ENCODE measurements around the gene NDEL1. TPM values are rescaled to one million over a fixed set of nuclear protein-coding genes. Genes with fewer than 3 reads are reported as not detected.

NDEL1 gene
- total and polyA plus RNA-seq, 4 donors, result 25.2 to 101 (median 55.5) TPM

- Histone ChIP-seq H3K9ac (ENCODE audit: insufficient read depth in 1 of 2, low read length in 2 of 2) (no peak overlapping the region), H3K4me1 (ENCODE audit: control insufficient read depth in 5 of 5, insufficient read depth in 5 of 5, low read length in 5 of 5) (peaks cover 0 to 15% (median 5%) of the 10 kb centered on the region in 5 donors), H3K27me3 (ENCODE audit: control insufficient read depth in 3 of 3, insufficient read depth in 3 of 3, low read length in 2 of 3) (no peaks in the 10 kb centered on the region), H3K27ac (ENCODE audit: low read depth in 1 of 2, low read length in 1 of 2) (no peak overlapping the region), H3K9me3 (ENCODE audit: control insufficient read depth in 4 of 4, insufficient read depth in 3 of 4, low read length in 3 of 4) (no peaks in the 10 kb centered on the region), H3K36me3 (ENCODE audit: control insufficient read depth in 4 of 4, insufficient read depth in 4 of 4, low read length in 4 of 4) (peaks cover 0 to 11% (median 8%) of the 10 kb centered on the region in 4 donors), H3K4me3 (no peak overlapping the region)
- WGBS, 2 donors, result 90 to 94% methylated on average over 3 of the region's 3 CpGs
- ATAC-seq (ENCODE audit: insufficient read depth, low FRiP score), result no peak
- DNase-seq, result no peak
- TF ChIP-seq CTCF (IDR thresholded peaks at IDR 0.05; ENCODE audit: control extremely low read depth, extremely low read depth), result no peak
Observed at GRCh38 chr17:8439681-8440080, 4.0 kb downstream of the NDEL1 start.

- no peaks in the 10 kb centered on the region for H3K27me3 ChIP-seq (ENCODE audit: control insufficient read depth in 3 of 3, insufficient read depth in 3 of 3, low read length in 2 of 3)
- peaks cover 0 to 10% (median 3%) of the 10 kb centered on the region in 5 donors for H3K4me1 ChIP-seq (ENCODE audit: control insufficient read depth in 5 of 5, insufficient read depth in 5 of 5, low read length in 5 of 5)
- no peak overlapping the region for H3K9ac ChIP-seq (ENCODE audit: insufficient read depth in 1 of 2, low read length in 2 of 2)
- peaks cover 5 to 17% (median 10%) of the 10 kb centered on the region in 4 donors for H3K36me3 ChIP-seq (ENCODE audit: control insufficient read depth in 4 of 4, insufficient read depth in 4 of 4, low read length in 4 of 4)
- H3K27ac ChIP-seq (ENCODE audit: low read depth in 1 of 2, low read length in 1 of 2), result no peak overlapping the region
- DNase-seq (no peak), ATAC-seq (ENCODE audit: insufficient read depth, low FRiP score) (no peak)
- WGBS, 2 donors, result 83 to 86% methylated on average over 2 of the region's 2 CpGs
- no peaks in the 10 kb centered on the region for H3K9me3 ChIP-seq (ENCODE audit: control insufficient read depth in 4 of 4, insufficient read depth in 3 of 4, low read length in 3 of 4)
- no peak for TF ChIP-seq CTCF (IDR thresholded peaks at IDR 0.05; ENCODE audit: control extremely low read depth, extremely low read depth)
- H3K4me3 ChIP-seq, result no peak overlapping the region
Observed at GRCh38 chr17:8441690-8442089, 6.0 kb downstream of the NDEL1 start.

DNA sequence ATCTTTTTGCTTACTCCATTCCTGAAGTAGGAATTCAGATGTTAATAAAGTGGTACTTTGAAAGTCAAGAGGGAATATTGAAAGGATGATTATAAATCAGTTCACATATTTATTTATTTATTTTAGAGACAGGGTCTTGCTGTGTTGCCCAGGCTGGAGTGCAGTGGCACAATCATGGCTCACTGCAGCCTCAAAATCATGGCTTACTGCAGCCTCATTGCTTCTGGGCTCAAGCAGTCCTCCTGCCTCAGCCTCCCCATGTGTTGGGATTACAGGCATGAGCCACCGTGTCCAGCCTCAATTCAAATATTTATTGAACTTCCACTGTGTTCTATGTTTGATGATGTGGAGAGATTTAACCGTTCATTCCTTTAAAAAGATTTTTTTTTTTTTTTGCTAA, 6.6 kb downstream of the NDEL1 start:
- Histone ChIP-seq H3K9me3 (ENCODE audit: control insufficient read depth in 4 of 4, insufficient read depth in 3 of 4, low read length in 3 of 4) (no peaks in the 10 kb centered on the region), H3K9ac (ENCODE audit: insufficient read depth in 1 of 2, low read length in 2 of 2) (no peak overlapping the region), H3K36me3 (ENCODE audit: control insufficient read depth in 4 of 4, insufficient read depth in 4 of 4, low read length in 4 of 4) (peaks cover 6 to 19% (median 10%) of the 10 kb centered on the region in 4 donors), H3K27ac (ENCODE audit: low read depth in 1 of 2, low read length in 1 of 2) (no peak overlapping the region), H3K4me3 (no peak overlapping the region), H3K27me3 (ENCODE audit: control insufficient read depth in 3 of 3, insufficient read depth in 3 of 3, low read length in 2 of 3) (no peaks in the 10 kb centered on the region), H3K4me1 (ENCODE audit: control insufficient read depth in 5 of 5, insufficient read depth in 5 of 5, low read length in 5 of 5) (peaks cover 0 to 10% (median 3%) of the 10 kb centered on the region in 5 donors)
- no peak for TF ChIP-seq CTCF (IDR thresholded peaks at IDR 0.05; ENCODE audit: control extremely low read depth, extremely low read depth)
- WGBS, 2 donors, result 95 to 100% methylated on average over 2 of the region's 2 CpGs
- no peak for DNase-seq
- ATAC-seq (ENCODE audit: insufficient read depth, low FRiP score), result no peak

- no peaks in the 10 kb centered on the region for H3K9me3 ChIP-seq (ENCODE audit: control insufficient read depth in 4 of 4, insufficient read depth in 3 of 4, low read length in 3 of 4)
- TF ChIP-seq CTCF (IDR thresholded peaks at IDR 0.05; ENCODE audit: control extremely low read depth, extremely low read depth), result no peak
- no peaks in the 10 kb centered on the region for H3K27me3 ChIP-seq (ENCODE audit: control insufficient read depth in 3 of 3, insufficient read depth in 3 of 3, low read length in 2 of 3)
- 80 to 84% methylated on average over 7 of the region's 7 CpGs for WGBS, 2 donors
- no peak overlapping the region for H3K27ac ChIP-seq (ENCODE audit: low read depth in 1 of 2, low read length in 1 of 2)
- no peak overlapping the region for H3K9ac ChIP-seq (ENCODE audit: insufficient read depth in 1 of 2, low read length in 2 of 2)
- no peak for ATAC-seq (ENCODE audit: insufficient read depth, low FRiP score)
- no peak overlapping the region for H3K4me3 ChIP-seq
- DNase-seq, result no peak
- peaks cover 6 to 26% (median 16%) of the 10 kb centered on the region in 4 donors for H3K36me3 ChIP-seq (ENCODE audit: control insufficient read depth in 4 of 4, insufficient read depth in 4 of 4, low read length in 4 of 4)
- H3K4me1 ChIP-seq (ENCODE audit: control insufficient read depth in 5 of 5, insufficient read depth in 5 of 5, low read length in 5 of 5), result peaks cover 0 to 12% (median 0%) of the 10 kb centered on the region in 5 donors
Observed at GRCh38 chr17:8443756-8444155, 8.1 kb downstream of the NDEL1 start.
